Measurements from ENCODE around the gene SLC36A4. TPM values are rescaled to one million over a fixed set of nuclear protein-coding genes. Genes with fewer than 3 reads are reported as not detected.
A peak's percentile ranks its signal among the peaks of the same experiment; 100 is the strongest.

SLC36A4 gene
- total and polyA plus RNA-seq, 2 donors (not counting 1 experiment from before 2014, with no cell fraction given): 7.3 to 22.7 TPM

DNA sequence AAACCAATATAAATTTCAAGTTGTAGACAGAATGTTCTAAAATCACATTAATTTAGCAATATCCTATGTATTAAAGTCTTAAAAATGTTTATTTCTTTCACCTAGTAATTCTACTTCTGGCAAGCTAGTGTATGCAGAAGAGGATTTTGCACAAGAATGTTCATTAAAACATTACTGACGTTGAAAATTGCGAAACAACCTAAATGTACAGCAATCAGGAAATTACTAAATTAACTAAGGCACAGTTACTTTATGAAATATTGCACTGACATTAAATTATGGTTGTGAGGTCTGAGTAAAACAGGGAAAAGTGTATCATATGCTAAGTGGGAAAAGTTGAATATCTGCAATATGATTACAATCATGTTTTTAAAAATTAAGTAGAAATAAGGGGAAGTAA is 4.1 kb downstream of the SLC36A4 start:
- TF ChIP-seq CTCF (conservative IDR thresholded peaks at IDR 0.05 in 1 of 2, IDR thresholded peaks at IDR 0.05 in 1 of 2; ENCODE audit: low read depth in 1 of 2, low read length in 2 of 2) (no peak), EZH2 (IDR thresholded peaks at IDR 0.05; ENCODE audit: low read length, missing control alignments) (no peak)
- no peak overlapping the region for H3K27ac ChIP-seq (ENCODE audit: insufficient read depth, low read length)
- no peak overlapping the region for H3K4me2 ChIP-seq (ENCODE audit: extremely low read depth, insufficient read depth, low read length)
- peaks cover 24% of the 10 kb centered on the region for H3K79me2 ChIP-seq (ENCODE audit: control insufficient read depth, insufficient read depth, low read length)
- no peak overlapping the region for H3K4me3 ChIP-seq (replicated peaks in 1 of 4; ENCODE audit: control extremely low read depth in 1 of 4, insufficient read depth in 1 of 4, low read depth in 3 of 4, low read length in 4 of 4)
- H3K4me1 ChIP-seq (ENCODE audit: control insufficient read depth, extremely low read depth, insufficient read depth, low read length): no peaks in the 10 kb centered on the region
- H3K9me3 ChIP-seq (ENCODE audit: control insufficient read depth, insufficient read depth, low read depth, low read length): no peaks in the 10 kb centered on the region
- no peak overlapping the region for H2AFZ ChIP-seq (ENCODE audit: low read length)
- H3K27me3 ChIP-seq (ENCODE audit: control insufficient read depth, insufficient read depth, low read length): no peaks in the 10 kb centered on the region
- no peak overlapping the region for H3K9ac ChIP-seq (ENCODE audit: insufficient read depth, low read length)
- H4K20me1 ChIP-seq (ENCODE audit: control insufficient read depth, extremely low read depth, insufficient read depth, low read length): no peaks in the 10 kb centered on the region
- DNase-seq (ENCODE audit: low read depth in 2 of 2): peak in 1 of 2 donors; percentile 12
- no peaks in the 10 kb centered on the region for H3K36me3 ChIP-seq (ENCODE audit: control insufficient read depth, insufficient read depth, low read length)

DNA sequence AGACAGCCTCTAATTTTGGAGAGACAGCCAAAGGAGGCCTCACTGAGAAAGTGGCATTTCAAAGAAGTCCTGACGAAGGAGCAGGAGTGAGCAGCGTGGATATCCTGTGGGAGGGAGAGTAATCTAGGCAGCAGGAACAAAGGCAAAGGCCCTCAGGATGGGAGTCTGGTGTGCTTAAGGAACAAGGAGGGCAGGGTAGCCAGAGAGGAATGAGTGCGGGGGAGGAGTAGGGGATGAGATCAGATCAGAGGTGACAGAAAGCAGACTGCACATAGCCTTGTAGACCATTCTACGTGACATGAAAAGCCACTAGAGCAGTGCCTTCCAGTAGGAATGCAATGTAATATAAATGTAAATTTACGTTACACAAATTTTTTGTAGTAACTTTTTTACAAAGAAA is 5.6 kb downstream of the SLC36A4 start:
- Histone ChIP-seq H3K79me2 (ENCODE audit: control insufficient read depth, insufficient read depth, low read length) (peaks cover 24% of the 10 kb centered on the region), H2AFZ (ENCODE audit: low read length) (no peak overlapping the region), H3K9ac (ENCODE audit: insufficient read depth, low read length) (no peak overlapping the region), H3K36me3 (ENCODE audit: control insufficient read depth, insufficient read depth, low read length) (no peaks in the 10 kb centered on the region), H3K9me3 (ENCODE audit: control insufficient read depth, insufficient read depth, low read depth, low read length) (no peaks in the 10 kb centered on the region), H4K20me1 (ENCODE audit: control insufficient read depth, extremely low read depth, insufficient read depth, low read length) (no peaks in the 10 kb centered on the region), H3K4me2 (ENCODE audit: extremely low read depth, insufficient read depth, low read length) (no peak overlapping the region), H3K27me3 (ENCODE audit: control insufficient read depth, insufficient read depth, low read length) (no peaks in the 10 kb centered on the region), H3K4me1 (ENCODE audit: control insufficient read depth, extremely low read depth, insufficient read depth, low read length) (no peaks in the 10 kb centered on the region), H3K4me3 (replicated peaks in 1 of 4; ENCODE audit: control extremely low read depth in 1 of 4, insufficient read depth in 1 of 4, low read depth in 3 of 4, low read length in 4 of 4) (no peak overlapping the region), H3K27ac (ENCODE audit: insufficient read depth, low read length) (no peak overlapping the region)
- no peak for TF ChIP-seq EZH2 (IDR thresholded peaks at IDR 0.05; ENCODE audit: low read length, missing control alignments)
- no peak for TF ChIP-seq CTCF (conservative IDR thresholded peaks at IDR 0.05 in 1 of 2, IDR thresholded peaks at IDR 0.05 in 1 of 2; ENCODE audit: low read depth in 1 of 2, low read length in 2 of 2)
- DNase-seq (ENCODE audit: low read depth in 2 of 2): no peak

DNA sequence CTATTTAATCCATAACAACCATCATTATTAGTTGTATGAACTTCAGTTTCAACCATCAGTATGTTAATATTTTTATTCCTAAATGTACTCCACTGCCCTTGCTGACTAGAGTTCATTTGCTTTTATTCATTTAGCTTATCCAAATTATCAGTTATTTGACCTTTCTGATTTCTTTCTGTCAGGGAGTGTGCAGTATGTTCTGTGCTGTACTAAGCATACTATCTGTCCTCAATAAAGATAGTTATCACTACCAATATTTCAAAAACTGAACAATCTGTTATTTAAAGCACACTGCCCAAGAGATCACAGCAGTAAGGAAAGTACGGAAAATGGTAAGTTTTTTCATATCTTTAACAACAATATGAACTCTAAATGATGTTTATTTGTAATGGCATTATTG is 8.3 kb downstream of the SLC36A4 start:
- Histone ChIP-seq H3K4me1 (ENCODE audit: control insufficient read depth, extremely low read depth, insufficient read depth, low read length) (no peaks in the 10 kb centered on the region), H3K27me3 (ENCODE audit: control insufficient read depth, insufficient read depth, low read length) (no peaks in the 10 kb centered on the region), H3K9me3 (ENCODE audit: control insufficient read depth, insufficient read depth, low read depth, low read length) (no peaks in the 10 kb centered on the region), H2AFZ (ENCODE audit: low read length) (no peak overlapping the region), H3K27ac (ENCODE audit: insufficient read depth, low read length) (no peak overlapping the region), H3K36me3 (ENCODE audit: control insufficient read depth, insufficient read depth, low read length) (no peaks in the 10 kb centered on the region), H4K20me1 (ENCODE audit: control insufficient read depth, extremely low read depth, insufficient read depth, low read length) (no peaks in the 10 kb centered on the region), H3K79me2 (ENCODE audit: control insufficient read depth, insufficient read depth, low read length) (peaks cover 8% of the 10 kb centered on the region), H3K4me2 (ENCODE audit: extremely low read depth, insufficient read depth, low read length) (no peak overlapping the region), H3K9ac (ENCODE audit: insufficient read depth, low read length) (no peak overlapping the region), H3K4me3 (replicated peaks in 1 of 4; ENCODE audit: control extremely low read depth in 1 of 4, insufficient read depth in 1 of 4, low read depth in 3 of 4, low read length in 4 of 4) (no peak overlapping the region)
- TF ChIP-seq EZH2 (IDR thresholded peaks at IDR 0.05; ENCODE audit: low read length, missing control alignments) (no peak), CTCF (conservative IDR thresholded peaks at IDR 0.05 in 1 of 2, IDR thresholded peaks at IDR 0.05 in 1 of 2; ENCODE audit: low read depth in 1 of 2, low read length in 2 of 2) (no peak)
- no peak for DNase-seq (ENCODE audit: low read depth in 2 of 2)

All from fibroblast of lung (primary cell).